ENCODE results near the gene GALM. TPM values are rescaled to one million over a fixed set of nuclear protein-coding genes. Genes with fewer than 3 reads are reported as not detected.

Gene GALM
- total RNA-seq, 2 donors from 2014 or later = 16.1 to 45.0 TPM

Other genes starting within 250 kb of the GALM start
- gene HNRNPLL, start 63.2 kb upstream of the GALM start, total RNA-seq = 10 to 100 TPM; 49.1 to 61.8 TPM
- 100 to 1,000 TPM; 236 to 294 TPM for gene SRSF7, start 85.2 kb downstream of the GALM start, total RNA-seq
- 10 to 100 TPM; 23.8 to 25.4 TPM for gene GEMIN6, start 112.1 kb downstream of the GALM start, total RNA-seq
- 10 to 100 TPM; 14.4 to 14.8 TPM for gene DHX57, start 209.8 kb downstream of the GALM start, total RNA-seq
- 1 to 10 TPM; 3.8 to 7.6 TPM for gene MORN2, start 209.9 kb downstream of the GALM start, total RNA-seq
- under 1 TPM; 0.14 to 0.19 TPM for gene ARHGEF33, start 223.8 kb downstream of the GALM start, total RNA-seq